ENCODE results near the gene TIPIN. TPM values are rescaled to one million over a fixed set of nuclear protein-coding genes. Genes with fewer than 3 reads are reported as not detected.
A peak's percentile ranks its signal among the peaks of the same experiment; 100 is the strongest.

The TIPIN gene
- total RNA-seq, 2 donors from 2014 or later, result 2.8 to 13.1 TPM

- H3K36me3 ChIP-seq, result peaks cover under 1% of the 10 kb centered on the region
- no peak for DNase-seq (ENCODE audit: low spot score)
- peak; percentile 37 for ATAC-seq (ENCODE audit: insufficient number of reproducible peaks, low FRiP score, low read depth)
- H3K4me3 ChIP-seq, result peak within 1 kb of the TSS; percentile 88
- peak within 1 kb of the TSS; percentile 83 to 88 for H3K27ac ChIP-seq
- peaks cover 12 to 30% of the 10 kb centered on the region in 2 donors for H3K4me1 ChIP-seq (ENCODE audit: control insufficient read depth in 1 of 2, low read depth in 2 of 2)
- no peaks in the 10 kb centered on the region for H3K9me3 ChIP-seq
- H3K27me3 ChIP-seq (replicated peaks; ENCODE audit: insufficient read depth), result no peaks in the 10 kb centered on the region
- TF ChIP-seq CTCF (IDR thresholded peaks at IDR 0.05), result no peak
Observed at GRCh38 chr15:66293419-66294156, 62.9 kb downstream of the TIPIN start, which contains the start of gene DIS3L. DIS3L (plus strand) TSS chr15:66293568; CDS start chr15:66293597, 29 bp downstream.

DNA sequence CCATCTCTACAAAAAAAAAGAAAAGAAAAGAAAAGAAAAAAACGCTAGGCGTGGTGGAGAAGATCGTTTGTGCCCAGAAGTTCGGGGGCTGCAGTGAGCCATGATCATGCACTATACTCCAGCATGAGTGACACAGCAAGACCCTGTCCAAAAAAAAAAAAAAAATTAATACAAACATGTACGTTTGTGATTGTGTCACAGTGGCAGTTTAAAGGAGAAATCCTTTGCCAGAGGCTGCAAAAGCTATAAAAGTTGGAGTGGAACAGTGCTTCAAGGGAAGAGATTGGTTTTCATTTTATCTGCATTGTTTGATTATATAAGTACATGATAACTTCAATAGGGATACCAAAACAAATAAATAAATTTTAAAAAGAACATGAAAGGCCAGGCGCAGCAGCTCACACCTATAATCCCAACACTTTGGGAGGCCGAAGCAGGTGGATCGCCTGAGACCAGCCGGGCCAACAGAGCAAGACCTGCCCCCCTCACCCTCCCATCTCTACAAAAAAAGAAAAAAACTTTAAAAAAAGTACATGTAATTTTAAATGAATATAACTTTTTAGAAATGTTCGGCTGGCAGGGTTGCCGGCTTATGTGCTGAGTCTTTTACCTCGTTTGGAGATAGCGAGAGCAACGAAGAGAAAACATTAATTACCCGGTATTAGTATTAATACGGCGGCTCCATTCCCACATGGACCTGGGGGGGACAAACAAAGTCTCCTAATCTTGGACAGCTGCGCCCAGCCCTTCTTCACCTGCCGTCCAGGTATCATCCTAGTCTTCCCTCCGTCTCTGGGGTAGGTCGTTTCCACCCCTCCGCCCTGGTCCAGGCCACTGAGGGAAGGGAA lies 63.7 kb downstream of the TIPIN start:
- Histone ChIP-seq H3K4me1 (ENCODE audit: control insufficient read depth in 1 of 2, low read depth in 2 of 2) (peaks cover 12 to 30% of the 10 kb centered on the region in 2 donors), H3K27me3 (replicated peaks; ENCODE audit: insufficient read depth) (no peaks in the 10 kb centered on the region), H3K27ac (peak overlapping the region; percentile 83 to 88), H3K4me3 (peak overlapping the region; percentile 88), H3K36me3 (no peaks in the 10 kb centered on the region), H3K9me3 (no peaks in the 10 kb centered on the region)
- no peak for TF ChIP-seq CTCF (IDR thresholded peaks at IDR 0.05)
- no peak for ATAC-seq (ENCODE audit: insufficient number of reproducible peaks, low FRiP score, low read depth)
- DNase-seq (ENCODE audit: low spot score), result no peak

DNA sequence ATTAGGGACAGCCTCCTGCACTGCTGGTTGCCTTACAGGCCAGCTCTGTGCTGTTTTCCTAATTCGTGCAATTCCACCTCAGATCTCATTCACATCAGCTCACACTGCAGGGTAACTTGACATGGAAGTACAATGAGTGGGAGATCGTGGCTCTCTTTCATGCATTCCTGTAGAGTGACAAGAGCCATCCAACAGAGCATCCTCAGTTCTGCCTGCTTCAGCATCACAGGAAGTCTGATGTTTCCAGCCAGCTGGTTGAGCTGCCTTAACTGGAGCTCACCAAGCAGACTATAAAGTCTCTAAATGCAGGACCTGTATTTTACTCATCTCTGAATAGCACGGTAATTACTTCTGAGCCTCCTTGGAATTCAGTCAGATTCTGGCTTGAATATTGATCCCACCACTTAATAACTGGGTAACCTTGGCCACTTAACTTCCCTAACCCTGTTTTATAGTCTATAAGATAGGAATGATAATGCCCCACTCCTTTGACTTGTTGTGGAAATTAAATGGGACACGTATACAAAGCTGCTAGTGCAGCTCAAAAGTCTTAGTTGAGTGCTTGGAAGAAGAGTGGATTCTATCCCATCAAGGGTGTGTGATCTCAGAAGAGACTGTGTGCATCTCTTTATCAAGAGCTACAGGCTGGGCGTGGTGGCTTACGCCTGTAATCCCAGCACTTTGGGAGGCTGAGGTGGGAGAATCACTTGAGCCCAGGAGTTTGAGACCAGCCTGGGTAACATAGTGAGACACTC lies 64.5 kb downstream of the TIPIN start:
- H3K4me1 ChIP-seq (ENCODE audit: control insufficient read depth in 1 of 2, low read depth in 2 of 2), result peaks cover 12 to 30% of the 10 kb centered on the region in 2 donors
- peak overlapping the region; percentile 88 for H3K4me3 ChIP-seq
- no peak for TF ChIP-seq CTCF (IDR thresholded peaks at IDR 0.05)
- DNase-seq (ENCODE audit: low spot score) (no peak), ATAC-seq (ENCODE audit: insufficient number of reproducible peaks, low FRiP score, low read depth) (no peak)
- no peaks in the 10 kb centered on the region for H3K9me3 ChIP-seq
- H3K27me3 ChIP-seq (replicated peaks; ENCODE audit: insufficient read depth), result no peaks in the 10 kb centered on the region
- H3K36me3 ChIP-seq, result no peaks in the 10 kb centered on the region
- H3K27ac ChIP-seq, result peak overlapping the region; percentile 83 to 88

- Histone ChIP-seq H3K36me3 (no peaks in the 10 kb centered on the region), H3K4me1 (ENCODE audit: control insufficient read depth in 1 of 2, low read depth in 2 of 2) (peaks cover 12 to 28% of the 10 kb centered on the region in 2 donors), H3K27me3 (replicated peaks; ENCODE audit: insufficient read depth) (no peaks in the 10 kb centered on the region), H3K4me3 (no peak overlapping the region), H3K9me3 (no peaks in the 10 kb centered on the region), H3K27ac (no peak overlapping the region)
- DNase-seq (ENCODE audit: low spot score) (no peak), ATAC-seq (ENCODE audit: insufficient number of reproducible peaks, low FRiP score, low read depth) (no peak)
- TF ChIP-seq CTCF (IDR thresholded peaks at IDR 0.05), result no peak
Observed at GRCh38 chr15:66290518-66290917, 66.0 kb downstream of the TIPIN start.

All from thoracic aorta (tissue), 2 donors.